Measurements from ENCODE around the gene SMYD2. TPM values are rescaled to one million over a fixed set of nuclear protein-coding genes. Genes with fewer than 3 reads are reported as not detected.

The SMYD2 gene
- total and polyA plus RNA-seq, 2 donors (not counting 1 experiment from before 2014, with no cell fraction given): 23.3 to 39.2 TPM

- H3K79me2 ChIP-seq (ENCODE audit: control insufficient read depth, insufficient read depth, low read length): no peaks in the 10 kb centered on the region
These were observed 4.9 kb downstream of the SMYD2 start for GRCh38 chr1:214285610-214286440.

GRCh38 chr1:214287884-214288283 is 6.9 kb downstream of the SMYD2 start:
- Histone ChIP-seq H3K9ac (ENCODE audit: insufficient read depth, low read length) (no peak overlapping the region), H2AFZ (ENCODE audit: low read length) (no peak overlapping the region), H3K27me3 (ENCODE audit: control insufficient read depth, insufficient read depth, low read length) (no peaks in the 10 kb centered on the region), H3K79me2 (ENCODE audit: control insufficient read depth, insufficient read depth, low read length) (no peaks in the 10 kb centered on the region), H3K9me3 (ENCODE audit: control insufficient read depth, insufficient read depth, low read depth, low read length) (no peaks in the 10 kb centered on the region), H3K4me2 (ENCODE audit: extremely low read depth, insufficient read depth, low read length) (no peak overlapping the region), H3K4me3 (replicated peaks in 1 of 4; ENCODE audit: control extremely low read depth in 1 of 4, insufficient read depth in 1 of 4, low read depth in 3 of 4, low read length in 4 of 4) (no peak overlapping the region), H3K27ac (ENCODE audit: insufficient read depth, low read length) (no peak overlapping the region), H4K20me1 (ENCODE audit: control insufficient read depth, extremely low read depth, insufficient read depth, low read length) (no peaks in the 10 kb centered on the region), H3K36me3 (ENCODE audit: control insufficient read depth, insufficient read depth, low read length) (no peaks in the 10 kb centered on the region), H3K4me1 (ENCODE audit: control insufficient read depth, extremely low read depth, insufficient read depth, low read length) (no peaks in the 10 kb centered on the region)
- no peak for DNase-seq (ENCODE audit: low read depth in 2 of 2)
- TF ChIP-seq CTCF (conservative IDR thresholded peaks at IDR 0.05 in 1 of 2, IDR thresholded peaks at IDR 0.05 in 1 of 2; ENCODE audit: low read depth in 1 of 2, low read length in 2 of 2): no peak
- TF ChIP-seq EZH2 (IDR thresholded peaks at IDR 0.05; ENCODE audit: low read length, missing control alignments): no peak

More at GRCh38 chr1:214285610-214286440, 4.9 kb downstream of the SMYD2 start:
- Histone ChIP-seq H3K4me2 (ENCODE audit: extremely low read depth, insufficient read depth, low read length) (no peak overlapping the region), H3K36me3 (ENCODE audit: control insufficient read depth, insufficient read depth, low read length) (no peaks in the 10 kb centered on the region), H3K27ac (ENCODE audit: insufficient read depth, low read length) (no peak overlapping the region), H3K4me3 (replicated peaks in 1 of 4; ENCODE audit: control extremely low read depth in 1 of 4, insufficient read depth in 1 of 4, low read depth in 3 of 4, low read length in 4 of 4) (no peak overlapping the region), H4K20me1 (ENCODE audit: control insufficient read depth, extremely low read depth, insufficient read depth, low read length) (no peaks in the 10 kb centered on the region), H2AFZ (ENCODE audit: low read length) (no peak overlapping the region), H3K27me3 (ENCODE audit: control insufficient read depth, insufficient read depth, low read length) (no peaks in the 10 kb centered on the region), H3K9me3 (ENCODE audit: control insufficient read depth, insufficient read depth, low read depth, low read length) (no peaks in the 10 kb centered on the region), H3K9ac (ENCODE audit: insufficient read depth, low read length) (no peak overlapping the region), H3K4me1 (ENCODE audit: control insufficient read depth, extremely low read depth, insufficient read depth, low read length) (no peaks in the 10 kb centered on the region)
- TF ChIP-seq CTCF (conservative IDR thresholded peaks at IDR 0.05 in 1 of 2, IDR thresholded peaks at IDR 0.05 in 1 of 2; ENCODE audit: low read depth in 1 of 2, low read length in 2 of 2) (no peak), EZH2 (IDR thresholded peaks at IDR 0.05; ENCODE audit: low read length, missing control alignments) (no peak)
- DNase-seq (ENCODE audit: low read depth in 2 of 2): no peak

GRCh38 chr1:214289574-214290272 is 8.8 kb downstream of the SMYD2 start:
- no peak overlapping the region for H3K4me3 ChIP-seq (replicated peaks in 1 of 4; ENCODE audit: control extremely low read depth in 1 of 4, insufficient read depth in 1 of 4, low read depth in 3 of 4, low read length in 4 of 4)
- H3K4me1 ChIP-seq (ENCODE audit: control insufficient read depth, extremely low read depth, insufficient read depth, low read length): no peaks in the 10 kb centered on the region
- no peaks in the 10 kb centered on the region for H3K27me3 ChIP-seq (ENCODE audit: control insufficient read depth, insufficient read depth, low read length)
- no peaks in the 10 kb centered on the region for H4K20me1 ChIP-seq (ENCODE audit: control insufficient read depth, extremely low read depth, insufficient read depth, low read length)
- no peak overlapping the region for H3K27ac ChIP-seq (ENCODE audit: insufficient read depth, low read length)
- DNase-seq (ENCODE audit: low read depth in 2 of 2): no peak
- H3K9ac ChIP-seq (ENCODE audit: insufficient read depth, low read length): no peak overlapping the region
- H3K36me3 ChIP-seq (ENCODE audit: control insufficient read depth, insufficient read depth, low read length): no peaks in the 10 kb centered on the region
- TF ChIP-seq CTCF (conservative IDR thresholded peaks at IDR 0.05 in 1 of 2, IDR thresholded peaks at IDR 0.05 in 1 of 2; ENCODE audit: low read depth in 1 of 2, low read length in 2 of 2) (no peak), EZH2 (IDR thresholded peaks at IDR 0.05; ENCODE audit: low read length, missing control alignments) (no peak)
- no peak overlapping the region for H2AFZ ChIP-seq (ENCODE audit: low read length)
- H3K4me2 ChIP-seq (ENCODE audit: extremely low read depth, insufficient read depth, low read length): no peak overlapping the region
- H3K9me3 ChIP-seq (ENCODE audit: control insufficient read depth, insufficient read depth, low read depth, low read length): no peaks in the 10 kb centered on the region
- H3K79me2 ChIP-seq (ENCODE audit: control insufficient read depth, insufficient read depth, low read length): no peaks in the 10 kb centered on the region
